Measurements from ENCODE around the gene PDE1C.

PDE1C gene

DNA sequence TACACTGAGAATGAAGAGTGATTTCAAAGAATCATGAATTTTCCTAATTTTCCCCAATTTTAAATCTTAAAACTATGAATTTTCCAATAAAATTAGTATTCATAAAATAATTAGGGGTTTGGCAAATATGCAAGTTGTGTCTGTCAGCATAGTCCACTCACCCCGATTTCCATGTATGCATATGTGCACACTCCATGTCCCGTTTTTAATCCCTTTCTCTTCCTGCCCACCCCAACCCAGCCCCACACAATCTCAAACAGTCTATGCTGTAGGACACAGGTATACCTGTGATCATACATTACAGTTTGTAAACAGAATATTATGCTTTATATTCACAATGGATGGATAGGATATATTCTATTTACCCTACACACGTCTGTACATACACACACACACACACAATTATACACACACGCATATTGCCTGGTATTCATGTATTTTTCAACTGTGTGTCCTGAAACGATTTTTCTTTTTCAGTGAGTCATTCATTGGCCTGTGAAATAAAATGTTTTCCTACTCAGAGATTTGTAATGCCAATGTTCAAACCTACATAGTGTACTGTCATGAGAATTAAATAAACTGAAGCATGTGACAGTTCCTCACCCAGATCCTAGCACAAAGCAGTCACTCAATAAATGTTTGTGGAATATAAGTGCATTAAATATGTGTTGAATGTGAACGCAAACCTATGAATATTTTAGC, 144.3 kb downstream of the PDE1C start:
- no peak overlapping the region for H3K27ac ChIP-seq
- TF ChIP-seq CTCF (conservative IDR thresholded peaks at IDR 0.05), result no peak

DNA sequence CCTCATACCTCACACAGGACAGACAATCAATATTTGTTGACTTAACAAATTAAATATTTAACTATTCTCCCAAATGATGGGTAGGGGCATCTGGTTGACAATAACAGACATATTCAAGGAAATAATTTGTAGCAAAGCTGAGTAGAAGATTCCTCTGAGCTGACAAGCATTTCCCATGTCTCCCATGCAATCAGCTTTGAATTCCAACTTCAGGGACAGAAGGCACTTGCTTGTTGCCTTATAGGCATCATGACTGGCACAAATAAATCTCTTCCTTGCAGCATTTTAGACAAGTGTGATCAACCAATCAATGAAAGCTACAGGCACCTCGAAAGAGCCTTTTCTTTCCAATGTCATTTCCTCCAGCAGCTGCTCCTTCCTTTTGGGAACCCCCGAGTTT, 146.0 kb downstream of the PDE1C start:
- no peak for TF ChIP-seq CTCF (conservative IDR thresholded peaks at IDR 0.05)

DNA sequence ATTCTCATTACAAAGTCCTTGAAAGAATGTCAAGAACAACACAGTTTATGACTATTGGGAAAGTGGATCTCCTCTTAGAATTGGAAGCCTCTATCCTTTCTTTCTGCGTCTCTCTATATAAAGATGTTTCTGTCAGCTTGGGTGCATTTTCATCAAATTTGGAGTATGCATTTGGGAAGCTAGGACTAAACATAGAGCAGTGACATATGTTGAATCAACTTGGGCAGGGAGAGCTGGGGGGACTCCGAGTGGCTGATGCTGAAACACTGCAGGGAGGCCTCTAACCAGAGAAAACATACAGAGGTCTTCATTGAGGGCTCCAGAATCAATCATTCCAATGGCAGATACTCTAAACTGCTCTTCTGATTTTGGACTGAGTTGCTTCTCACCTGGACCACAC, 147.4 kb downstream of the PDE1C start:
- TF ChIP-seq CTCF (conservative IDR thresholded peaks at IDR 0.05), result no peak
- H3K27ac ChIP-seq, result no peak overlapping the region

More for the DNA sequence above, 146.0 kb downstream of the PDE1C start:
- H3K27ac ChIP-seq, result no peak overlapping the region

DNA sequence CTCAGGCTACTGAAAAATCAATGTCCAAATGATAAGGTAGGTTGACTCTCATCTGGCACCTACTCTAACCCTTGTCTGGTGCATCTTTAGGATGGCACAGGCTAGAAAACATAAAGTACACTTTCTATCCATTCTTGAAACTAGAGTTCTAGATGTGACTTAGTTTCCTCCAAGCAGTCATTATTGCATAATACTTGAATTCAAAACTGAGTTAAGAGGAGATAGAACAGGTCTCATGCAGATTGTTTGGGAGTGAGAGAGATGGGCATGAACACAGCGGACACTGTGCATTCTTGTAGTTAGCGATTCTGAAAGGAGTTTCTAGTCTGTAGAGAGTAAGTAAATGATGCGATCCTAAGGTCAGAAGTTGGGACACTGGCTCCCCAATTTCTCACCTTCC, 149.2 kb downstream of the PDE1C start:
- TF ChIP-seq CTCF (conservative IDR thresholded peaks at IDR 0.05), result no peak
- H3K27ac ChIP-seq, result no peak overlapping the region

- no peak overlapping the region for H3K27ac ChIP-seq
- no peak for TF ChIP-seq CTCF (conservative IDR thresholded peaks at IDR 0.05)
These were observed 150.4 kb downstream of the PDE1C start for GRCh38 chr7:31919678-31920369.

GRCh38 chr7:31918706-31919393, 151.4 kb downstream of the PDE1C start:
- no peak overlapping the region for H3K27ac ChIP-seq
- no peak for TF ChIP-seq CTCF (conservative IDR thresholded peaks at IDR 0.05)

DNA sequence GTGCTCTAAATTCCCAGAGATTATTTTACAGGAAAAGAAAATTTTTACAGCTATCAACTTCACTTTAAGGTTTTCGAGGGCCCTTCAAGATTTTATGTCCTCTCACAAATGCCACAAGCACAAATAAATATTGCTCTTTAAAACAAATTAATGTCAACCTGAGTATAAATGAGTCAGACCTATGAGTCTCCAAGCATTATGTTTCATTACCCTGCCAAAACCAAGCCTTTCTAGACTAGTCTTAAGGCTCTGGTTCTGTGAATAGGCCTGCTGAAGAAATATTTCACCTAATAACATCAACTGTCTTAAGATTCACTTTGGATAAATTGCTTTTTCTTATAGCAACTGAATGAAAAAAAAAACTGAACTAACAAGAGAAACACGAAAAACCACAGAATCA, 153.0 kb downstream of the PDE1C start:
- no peak for TF ChIP-seq CTCF (conservative IDR thresholded peaks at IDR 0.05)
- H3K27ac ChIP-seq, result no peak overlapping the region

Measured in VCaP (cell line).